Measurements from ENCODE around the gene FAU.

Gene FAU

DNA sequence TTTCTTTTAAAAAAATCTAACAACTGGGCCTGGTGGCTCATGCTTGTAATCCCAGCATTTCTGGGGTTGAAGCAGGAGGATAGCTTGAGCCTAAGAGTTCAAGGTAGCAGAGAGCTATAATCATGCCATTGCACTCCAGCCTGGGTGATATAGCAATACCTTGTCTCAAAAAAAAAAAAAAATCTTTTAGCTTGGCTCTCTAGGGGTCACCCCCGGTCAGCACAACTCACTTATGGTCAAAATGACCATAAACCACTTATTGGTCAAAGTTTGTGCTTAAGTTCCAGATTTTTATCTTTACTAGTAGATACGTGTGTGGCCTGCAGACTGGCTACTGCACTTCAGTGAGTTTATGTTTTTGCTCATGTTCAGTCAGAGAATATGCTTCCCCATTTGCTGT is 41.8 kb upstream of the FAU start:
- TF ChIP-seq, protein P1, sequence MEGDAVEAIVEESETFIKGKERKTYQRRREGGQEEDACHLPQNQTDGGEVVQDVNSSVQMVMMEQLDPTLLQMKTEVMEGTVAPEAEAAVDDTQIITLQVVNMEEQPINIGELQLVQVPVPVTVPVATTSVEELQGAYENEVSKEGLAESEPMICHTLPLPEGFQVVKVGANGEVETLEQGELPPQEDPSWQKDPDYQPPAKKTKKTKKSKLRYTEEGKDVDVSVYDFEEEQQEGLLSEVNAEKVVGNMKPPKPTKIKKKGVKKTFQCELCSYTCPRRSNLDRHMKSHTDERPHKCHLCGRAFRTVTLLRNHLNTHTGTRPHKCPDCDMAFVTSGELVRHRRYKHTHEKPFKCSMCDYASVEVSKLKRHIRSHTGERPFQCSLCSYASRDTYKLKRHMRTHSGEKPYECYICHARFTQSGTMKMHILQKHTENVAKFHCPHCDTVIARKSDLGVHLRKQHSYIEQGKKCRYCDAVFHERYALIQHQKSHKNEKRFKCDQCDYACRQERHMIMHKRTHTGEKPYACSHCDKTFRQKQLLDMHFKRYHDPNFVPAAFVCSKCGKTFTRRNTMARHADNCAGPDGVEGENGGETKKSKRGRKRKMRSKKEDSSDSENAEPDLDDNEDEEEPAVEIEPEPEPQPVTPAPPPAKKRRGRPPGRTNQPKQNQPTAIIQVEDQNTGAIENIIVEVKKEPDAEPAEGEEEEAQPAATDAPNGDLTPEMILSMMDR (IDR thresholded peaks at IDR 0.05; ENCODE audit: insufficient read depth, missing control alignments), result no peak
- DNase-seq (ENCODE audit: insufficient read length, low spot score), result no peak
- FAIRE-seq, result no peak

GRCh38 chr11:65160643-65161042 is 38.7 kb upstream of the FAU start:
- FAIRE-seq, result no peak
- TF ChIP-seq, protein P1 (IDR thresholded peaks at IDR 0.05; ENCODE audit: insufficient read depth, missing control alignments), result no peak

GRCh38 chr11:65159012-65159411 is 37.1 kb upstream of the FAU start:
- FAIRE-seq, result no peak
- no peak for DNase-seq (ENCODE audit: insufficient read length, low spot score)
- TF ChIP-seq, protein P1 (IDR thresholded peaks at IDR 0.05; ENCODE audit: insufficient read depth, missing control alignments), result no peak

More at GRCh38 chr11:65160643-65161042, 38.7 kb upstream of the FAU start:
- DNase-seq (ENCODE audit: insufficient read length, low spot score), result no peak

- FAIRE-seq (no peak), DNase-seq (ENCODE audit: insufficient read length, low spot score) (no peak)
- TF ChIP-seq, protein P1 (IDR thresholded peaks at IDR 0.05; ENCODE audit: insufficient read depth, missing control alignments), result no peak
These were observed 35.4 kb upstream of the FAU start for GRCh38 chr11:65157336-65157735.

GRCh38 chr11:65156926-65157325 is 35.0 kb upstream of the FAU start:
- DNase-seq (ENCODE audit: insufficient read length, low spot score), result no peak
- TF ChIP-seq, protein P1 (IDR thresholded peaks at IDR 0.05; ENCODE audit: insufficient read depth, missing control alignments), result no peak
- FAIRE-seq, result no peak

- FAIRE-seq (no peak), DNase-seq (ENCODE audit: insufficient read length, low spot score) (no peak)
- TF ChIP-seq, protein P1 (IDR thresholded peaks at IDR 0.05; ENCODE audit: insufficient read depth, missing control alignments), result no peak
These were observed 34.3 kb upstream of the FAU start for GRCh38 chr11:65156256-65156655.

DNA sequence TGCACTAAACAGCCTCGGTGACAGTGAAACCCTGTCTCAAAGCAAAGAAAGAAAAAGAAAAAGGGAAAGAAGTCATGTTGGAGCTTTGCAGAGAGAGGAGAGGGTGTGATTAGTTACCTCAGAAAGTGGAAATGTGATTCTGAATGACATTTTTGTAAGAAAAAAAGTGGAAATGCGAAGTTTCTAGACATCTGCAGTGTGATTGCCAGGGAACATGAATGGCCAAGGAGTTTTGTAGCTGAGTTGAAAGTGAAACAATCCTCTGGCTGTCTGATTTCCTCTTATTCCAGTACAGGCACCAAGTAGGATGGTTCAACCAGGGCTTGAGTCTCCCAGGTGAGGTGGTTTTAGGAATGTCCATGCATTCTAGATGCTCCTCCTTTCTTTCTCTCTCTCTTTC is 30.2 kb upstream of the FAU start:
- no peak for FAIRE-seq
- TF ChIP-seq, protein P1 (IDR thresholded peaks at IDR 0.05; ENCODE audit: insufficient read depth, missing control alignments), result no peak

More for the DNA sequence above, 30.2 kb upstream of the FAU start:
- DNase-seq (ENCODE audit: insufficient read length, low spot score), result no peak
